ENCODE measurements around the gene VWA1.

The VWA1 gene

DNA sequence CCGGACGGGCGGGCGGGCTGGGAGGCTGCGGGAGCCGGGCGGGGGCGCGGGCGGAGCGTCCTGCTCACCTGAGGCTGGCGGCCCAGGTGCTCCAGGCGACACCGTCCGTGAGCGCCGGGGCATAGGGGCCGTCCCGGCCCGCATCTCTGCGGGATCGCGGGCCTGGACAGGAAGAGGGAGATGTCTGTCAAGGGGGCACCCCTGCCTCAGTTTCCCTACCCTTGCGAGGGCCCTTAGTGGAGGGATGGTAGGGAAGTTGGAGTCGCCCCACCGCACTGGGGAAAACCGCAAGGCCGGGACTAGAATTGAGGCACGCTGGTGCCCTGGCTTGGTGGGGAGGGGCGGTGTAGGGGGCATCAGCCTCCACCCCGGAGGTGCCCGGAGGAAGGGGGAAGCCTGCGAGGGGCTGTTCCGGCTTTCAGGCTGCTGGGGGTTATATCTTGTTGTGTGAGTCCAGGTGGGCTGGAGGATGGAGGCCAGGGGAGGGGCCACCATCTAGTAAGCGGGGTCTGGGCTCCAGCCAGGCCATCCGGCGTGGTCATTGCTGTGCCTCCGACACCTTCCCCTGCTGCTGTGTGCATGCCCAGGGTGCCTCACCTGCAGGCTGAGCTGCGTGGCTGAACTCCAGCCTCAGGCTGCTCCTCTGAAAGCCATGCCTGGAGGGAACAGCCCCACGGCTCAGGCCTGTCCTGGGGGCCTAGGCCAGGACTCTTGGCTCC, 580 bp downstream of the VWA1 start:
- TF ChIP-seq, protein P1, sequence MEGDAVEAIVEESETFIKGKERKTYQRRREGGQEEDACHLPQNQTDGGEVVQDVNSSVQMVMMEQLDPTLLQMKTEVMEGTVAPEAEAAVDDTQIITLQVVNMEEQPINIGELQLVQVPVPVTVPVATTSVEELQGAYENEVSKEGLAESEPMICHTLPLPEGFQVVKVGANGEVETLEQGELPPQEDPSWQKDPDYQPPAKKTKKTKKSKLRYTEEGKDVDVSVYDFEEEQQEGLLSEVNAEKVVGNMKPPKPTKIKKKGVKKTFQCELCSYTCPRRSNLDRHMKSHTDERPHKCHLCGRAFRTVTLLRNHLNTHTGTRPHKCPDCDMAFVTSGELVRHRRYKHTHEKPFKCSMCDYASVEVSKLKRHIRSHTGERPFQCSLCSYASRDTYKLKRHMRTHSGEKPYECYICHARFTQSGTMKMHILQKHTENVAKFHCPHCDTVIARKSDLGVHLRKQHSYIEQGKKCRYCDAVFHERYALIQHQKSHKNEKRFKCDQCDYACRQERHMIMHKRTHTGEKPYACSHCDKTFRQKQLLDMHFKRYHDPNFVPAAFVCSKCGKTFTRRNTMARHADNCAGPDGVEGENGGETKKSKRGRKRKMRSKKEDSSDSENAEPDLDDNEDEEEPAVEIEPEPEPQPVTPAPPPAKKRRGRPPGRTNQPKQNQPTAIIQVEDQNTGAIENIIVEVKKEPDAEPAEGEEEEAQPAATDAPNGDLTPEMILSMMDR (conservative IDR thresholded peaks at IDR 0.05; ENCODE audit: low read depth, low read length): no peak
- H3K4me3 ChIP-seq (ENCODE audit: low read length): peak overlapping the region; percentile 12

DNA sequence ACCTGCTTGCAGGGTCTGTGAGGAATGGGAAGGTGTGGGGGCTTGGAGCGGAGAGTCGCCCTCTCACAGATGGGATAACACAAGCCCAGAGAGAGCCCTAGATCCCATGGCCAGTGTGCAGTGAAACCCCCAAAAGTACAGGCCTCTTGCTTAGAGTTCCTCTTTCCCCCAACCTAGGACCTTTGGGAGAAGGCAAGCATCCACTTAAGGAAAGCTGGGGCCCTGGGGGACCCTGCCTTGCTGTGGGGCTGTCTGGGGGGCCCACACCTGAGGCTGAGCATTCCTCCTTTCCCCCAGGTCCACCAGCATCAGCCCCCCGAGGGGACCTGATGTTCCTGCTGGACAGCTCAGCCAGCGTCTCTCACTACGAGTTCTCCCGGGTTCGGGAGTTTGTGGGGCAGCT, 1.1 kb downstream of the VWA1 start:
- DNase-seq (ENCODE audit: low read depth): no peak

More for the DNA sequence above, 580 bp downstream of the VWA1 start:
- DNase-seq (ENCODE audit: low read depth): no peak

DNA sequence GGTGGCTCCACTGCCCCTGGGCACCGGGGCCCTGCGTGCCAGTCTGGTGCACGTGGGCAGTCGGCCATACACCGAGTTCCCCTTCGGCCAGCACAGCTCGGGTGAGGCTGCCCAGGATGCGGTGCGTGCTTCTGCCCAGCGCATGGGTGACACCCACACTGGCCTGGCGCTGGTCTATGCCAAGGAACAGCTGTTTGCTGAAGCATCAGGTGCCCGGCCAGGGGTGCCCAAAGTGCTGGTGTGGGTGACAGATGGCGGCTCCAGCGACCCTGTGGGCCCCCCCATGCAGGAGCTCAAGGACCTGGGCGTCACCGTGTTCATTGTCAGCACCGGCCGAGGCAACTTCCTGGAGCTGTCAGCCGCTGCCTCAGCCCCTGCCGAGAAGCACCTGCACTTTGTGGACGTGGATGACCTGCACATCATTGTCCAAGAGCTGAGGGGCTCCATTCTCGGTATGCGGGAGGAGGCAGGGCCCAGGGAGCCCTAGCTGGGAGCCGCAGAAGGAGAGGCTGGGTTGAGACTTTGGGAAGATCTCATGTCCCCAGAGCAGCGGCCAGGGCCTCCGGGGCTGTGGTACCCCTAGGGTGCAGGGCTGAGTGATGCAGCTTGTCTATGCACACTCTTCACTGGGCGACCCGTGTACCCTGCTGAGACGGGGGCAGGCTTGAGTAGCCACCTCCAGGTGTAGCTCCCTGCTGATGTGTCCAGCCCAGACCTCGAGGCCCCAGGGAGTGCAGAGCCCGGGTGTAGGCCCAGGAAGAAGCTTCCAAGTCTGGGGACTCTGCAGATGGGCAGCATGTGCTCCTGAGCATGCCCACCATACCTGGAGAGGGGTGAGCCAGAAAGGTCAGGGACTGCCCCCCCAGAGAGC, 1.8 kb downstream of the VWA1 start:
- H3K4me3 ChIP-seq (ENCODE audit: low read length): no peak overlapping the region
- DNase-seq (ENCODE audit: low read depth): no peak
- TF ChIP-seq, protein P1 (conservative IDR thresholded peaks at IDR 0.05; ENCODE audit: low read depth, low read length): no peak

More for the DNA sequence above, 1.1 kb downstream of the VWA1 start:
- H3K4me3 ChIP-seq (ENCODE audit: low read length): no peak overlapping the region
- TF ChIP-seq, protein P1 (conservative IDR thresholded peaks at IDR 0.05; ENCODE audit: low read depth, low read length): no peak

DNA sequence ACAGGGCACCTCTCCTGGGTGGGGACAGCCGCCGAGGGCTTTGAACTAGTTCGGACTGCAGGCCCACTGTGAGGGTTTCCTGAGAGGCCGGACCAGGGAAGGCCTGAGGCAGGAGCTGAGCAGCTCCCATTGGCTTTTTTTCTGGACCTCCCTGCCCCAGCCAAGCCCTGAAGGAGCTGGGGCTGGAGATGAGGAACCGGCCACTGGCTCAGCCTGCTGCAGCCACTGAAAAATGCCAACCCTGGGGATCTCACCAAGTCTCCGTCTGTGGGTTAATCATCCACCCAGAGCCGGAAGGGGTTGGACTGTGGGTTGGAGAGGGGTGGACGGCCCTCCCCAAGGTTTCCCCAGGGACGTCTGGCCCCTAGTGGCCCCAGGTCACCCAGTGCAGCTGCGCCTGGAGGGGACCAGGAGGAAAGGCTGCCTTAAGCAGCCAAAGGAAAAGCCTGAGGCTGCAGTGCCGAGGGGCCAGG, 2.5 kb downstream of the VWA1 start:
- DNase-seq (ENCODE audit: low read depth): no peak
- no peak overlapping the region for H3K4me3 ChIP-seq (ENCODE audit: low read length)
- TF ChIP-seq, protein P1 (conservative IDR thresholded peaks at IDR 0.05; ENCODE audit: low read depth, low read length): no peak

DNA sequence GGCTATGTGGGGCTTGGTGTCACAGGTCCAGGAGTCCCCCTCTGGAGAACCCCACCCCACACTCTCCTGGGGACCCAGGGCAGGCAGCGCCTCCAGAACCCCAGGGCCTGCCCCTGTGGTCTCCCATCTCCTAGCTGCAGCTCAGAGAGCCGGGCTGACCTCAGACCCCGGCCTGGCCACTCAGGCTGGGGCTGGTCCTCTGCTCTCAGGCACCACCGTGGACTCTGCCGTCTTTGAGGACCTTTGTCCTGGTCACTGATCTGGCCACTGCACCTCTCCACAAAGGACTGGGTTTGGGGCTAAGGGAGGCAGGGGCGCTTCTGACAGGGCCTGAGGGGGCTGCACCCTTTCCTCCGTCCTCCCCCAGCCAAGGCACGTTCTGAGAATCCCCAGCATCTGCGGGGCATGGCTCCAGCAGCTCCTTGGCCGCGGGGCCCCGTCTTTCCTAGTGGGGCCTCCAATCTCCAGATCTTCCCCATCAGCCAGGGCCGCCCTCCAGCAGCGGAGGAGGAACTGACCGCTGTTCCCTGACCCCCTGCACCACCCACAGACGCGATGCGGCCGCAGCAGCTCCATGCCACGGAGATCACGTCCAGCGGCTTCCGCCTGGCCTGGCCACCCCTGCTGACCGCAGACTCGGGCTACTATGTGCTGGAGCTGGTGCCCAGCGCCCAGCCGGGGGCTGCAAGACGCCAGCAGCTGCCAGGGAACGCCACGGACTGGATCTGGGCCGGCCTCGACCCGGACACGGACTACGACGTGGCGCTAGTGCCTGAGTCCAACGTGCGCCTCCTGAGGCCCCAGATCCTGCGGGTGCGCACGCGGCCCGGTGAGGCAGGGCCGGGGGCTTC, 3.3 kb downstream of the VWA1 start:
- TF ChIP-seq, protein P1 (conservative IDR thresholded peaks at IDR 0.05; ENCODE audit: low read depth, low read length): no peak
- no peak overlapping the region for H3K4me3 ChIP-seq (ENCODE audit: low read length)
- DNase-seq (ENCODE audit: low read depth): no peak

DNA sequence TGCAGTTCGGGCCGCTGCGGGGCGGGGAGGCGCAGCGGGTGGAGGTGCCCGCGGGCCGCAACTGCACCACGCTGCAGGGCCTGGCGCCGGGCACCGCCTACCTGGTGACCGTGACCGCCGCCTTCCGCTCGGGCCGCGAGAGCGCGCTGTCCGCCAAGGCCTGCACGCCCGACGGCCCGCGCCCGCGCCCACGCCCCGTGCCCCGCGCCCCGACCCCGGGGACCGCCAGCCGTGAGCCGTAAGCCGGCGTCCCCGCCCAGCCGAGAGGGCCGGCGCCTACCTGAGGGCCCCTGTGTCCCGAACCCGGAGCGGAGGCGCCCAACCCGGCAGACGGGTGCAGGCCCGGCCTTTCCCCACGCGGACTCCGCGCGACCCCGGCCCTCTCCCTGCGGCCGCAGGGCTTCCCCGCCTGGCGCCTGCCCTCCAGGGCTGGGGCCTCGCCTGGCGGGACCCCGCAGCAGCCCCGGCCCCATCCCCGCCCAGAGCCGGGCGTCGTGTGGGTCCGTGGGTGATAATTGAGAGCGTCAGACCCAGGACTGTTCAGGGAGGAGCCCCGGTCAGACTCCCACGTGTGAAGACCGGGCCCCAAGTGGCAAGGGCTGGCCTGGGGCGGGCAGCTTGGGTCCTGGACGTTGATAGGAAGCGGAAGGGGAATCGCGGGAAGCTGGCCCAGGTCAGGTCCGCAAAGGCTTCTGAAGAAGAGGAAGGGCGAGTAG, 4.2 kb downstream of the VWA1 start:
- TF ChIP-seq, protein P1 (conservative IDR thresholded peaks at IDR 0.05; ENCODE audit: low read depth, low read length): no peak
- no peak overlapping the region for H3K4me3 ChIP-seq (ENCODE audit: low read length)
- no peak for DNase-seq (ENCODE audit: low read depth)
